ENCODE results near the gene PSMA1.

DNA sequence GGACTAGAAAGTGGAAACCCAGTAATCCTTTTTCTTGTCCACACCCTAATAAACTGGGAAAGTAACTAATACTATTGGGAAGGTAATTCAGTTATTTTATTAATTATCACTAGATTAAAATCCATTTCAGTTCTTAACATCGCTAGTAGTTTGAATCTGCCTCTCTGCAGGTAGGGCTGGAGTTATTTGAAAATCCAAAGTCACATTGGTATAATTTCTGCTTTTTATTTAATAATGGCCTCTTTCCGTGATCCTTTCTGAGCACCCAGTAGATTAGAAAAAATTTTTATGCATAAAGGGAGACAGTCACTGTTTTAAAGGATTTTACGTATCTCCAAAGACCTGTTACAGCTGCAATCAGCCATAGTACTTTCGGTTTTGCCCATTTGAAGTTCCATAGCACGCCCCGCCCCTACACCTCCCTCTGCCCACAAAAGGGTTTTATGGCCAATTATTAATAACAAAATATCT is 20.0 kb downstream of the PSMA1 start:
- TF ChIP-seq, protein P1, sequence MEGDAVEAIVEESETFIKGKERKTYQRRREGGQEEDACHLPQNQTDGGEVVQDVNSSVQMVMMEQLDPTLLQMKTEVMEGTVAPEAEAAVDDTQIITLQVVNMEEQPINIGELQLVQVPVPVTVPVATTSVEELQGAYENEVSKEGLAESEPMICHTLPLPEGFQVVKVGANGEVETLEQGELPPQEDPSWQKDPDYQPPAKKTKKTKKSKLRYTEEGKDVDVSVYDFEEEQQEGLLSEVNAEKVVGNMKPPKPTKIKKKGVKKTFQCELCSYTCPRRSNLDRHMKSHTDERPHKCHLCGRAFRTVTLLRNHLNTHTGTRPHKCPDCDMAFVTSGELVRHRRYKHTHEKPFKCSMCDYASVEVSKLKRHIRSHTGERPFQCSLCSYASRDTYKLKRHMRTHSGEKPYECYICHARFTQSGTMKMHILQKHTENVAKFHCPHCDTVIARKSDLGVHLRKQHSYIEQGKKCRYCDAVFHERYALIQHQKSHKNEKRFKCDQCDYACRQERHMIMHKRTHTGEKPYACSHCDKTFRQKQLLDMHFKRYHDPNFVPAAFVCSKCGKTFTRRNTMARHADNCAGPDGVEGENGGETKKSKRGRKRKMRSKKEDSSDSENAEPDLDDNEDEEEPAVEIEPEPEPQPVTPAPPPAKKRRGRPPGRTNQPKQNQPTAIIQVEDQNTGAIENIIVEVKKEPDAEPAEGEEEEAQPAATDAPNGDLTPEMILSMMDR (IDR thresholded peaks at IDR 0.05): no peak
- TF ChIP-seq POLR2A (IDR thresholded peaks at IDR 0.05): no peak
